Measurements from ENCODE around the gene RALGPS1. TPM values are rescaled to one million over a fixed set of nuclear protein-coding genes. Genes with fewer than 3 reads are reported as not detected.

RALGPS1 gene
- total and polyA plus RNA-seq, 2 of the 8 experiments (the other 6 are each of a cell fraction or from before 2014, with no cell fraction given): 20.0 to 23.5 TPM

- H3K4me2 ChIP-seq (ENCODE audit: insufficient read depth in 1 of 2, low read depth in 2 of 2, low read length in 2 of 2): no peak overlapping the region
- no peaks in the 10 kb centered on the region for H4K20me1 ChIP-seq (replicated peaks in 1 of 2; ENCODE audit: control insufficient read depth in 1 of 2, insufficient read depth in 2 of 2, low read length in 2 of 2)
- DNase-seq (ENCODE audit: low read depth in 1 of 2, low spot score in 2 of 2): no peak
- H3K18ac ChIP-seq (ENCODE audit: extremely low read depth, low read length): no peak overlapping the region
- no peak overlapping the region for H3K4ac ChIP-seq (replicated peaks; ENCODE audit: insufficient read length, low read depth, low read length)
- 93% methylated on average over 11 of the region's 11 CpGs; no CpG with 5 or more reads in 1 of the 2 experiments for WGBS, 2 experiments (ENCODE audit: extremely low coverage in 1 of 2, insufficient coverage in 1 of 2, insufficient read length in 1 of 2, insufficient replicate concordance in 2 of 2, low coverage in 1 of 2, low lambda C conversion rate in 2 of 2, missing lambda C conversion rate in 1 of 2)
- peaks cover 2 to 12% (median 7%) of the 10 kb centered on the region in 4 experiments for H3K4me1 ChIP-seq (replicated peaks in 1 of 4; ENCODE audit: control insufficient read depth in 3 of 4, insufficient read depth in 4 of 4, low read length in 3 of 4)
- H2BK12ac ChIP-seq (ENCODE audit: low read depth, low read length): no peak overlapping the region
- no peaks in the 10 kb centered on the region for H3K23me2 ChIP-seq (ENCODE audit: low read depth, low read length)
- no peak overlapping the region for H2AK5ac ChIP-seq (ENCODE audit: low read depth, low read length)
- ChIA-PET POLR2A (ENCODE audit: partially characterized antibody) (no interaction called here), CTCF (ENCODE audit: partially characterized antibody) (interaction anchor here (0.7 to 6.9 kb wide), 3 partner anchors 9 to 26 kb away, joined by 3 to 87 read pairs (median 3); no protein-coding TSS in a partner anchor)
- no peaks in the 10 kb centered on the region for H3K27me3 ChIP-seq (replicated peaks in 1 of 4; ENCODE audit: control insufficient read depth in 3 of 4, extremely low read depth in 1 of 4, insufficient read depth in 3 of 4, low read length in 3 of 4)
- no peaks in the 10 kb centered on the region for H3K79me1 ChIP-seq (ENCODE audit: low read depth, low read length)
- TF ChIP-seq RNF2 (IDR thresholded peaks at IDR 0.05; ENCODE audit: borderline replicate concordance, low read depth, low read length, missing control alignments, poor library complexity, severe bottlenecking) (no peak), TAF7 (optimal IDR thresholded peaks at IDR 0.05; ENCODE audit: borderline replicate concordance, low read depth, low read length) (no peak)
- H3K4me3 ChIP-seq (ENCODE audit: extremely low read depth in 1 of 4, insufficient read depth in 2 of 4, low read depth in 3 of 4, low read length in 4 of 4): no peak overlapping the region
- H4K8ac ChIP-seq (ENCODE audit: extremely low read depth, insufficient read depth, low read length): no peak overlapping the region
- FAIRE-seq: no peak
- H3K23ac ChIP-seq (ENCODE audit: insufficient read length): no peak overlapping the region
- no peak overlapping the region for H2AFZ ChIP-seq (ENCODE audit: low read length)
- H3K9ac ChIP-seq (replicated peaks in 1 of 4; ENCODE audit: extremely low read depth in 1 of 4, low read depth in 3 of 4, low read length in 3 of 4): no peak overlapping the region
- H2BK15ac ChIP-seq (ENCODE audit: low read length): no peak overlapping the region
- H2BK20ac ChIP-seq (ENCODE audit: low read length): no peak overlapping the region
- H2BK5ac ChIP-seq (ENCODE audit: low read depth, low read length): no peak overlapping the region
- no peaks in the 10 kb centered on the region for H3K9me3 ChIP-seq (ENCODE audit: insufficient read depth in 2 of 2, low read depth in 1 of 2, low read length in 1 of 2)
- H4K91ac ChIP-seq (replicated peaks; ENCODE audit: insufficient read length, low read length): no peak overlapping the region
- no peak overlapping the region for H4K5ac ChIP-seq (ENCODE audit: insufficient read length, low read depth, low read length)
- no peaks in the 10 kb centered on the region for H3K36me3 ChIP-seq (ENCODE audit: control insufficient read depth in 2 of 4, insufficient read depth in 4 of 4, low read length in 3 of 4)
- no peak overlapping the region for H2BK120ac ChIP-seq (replicated peaks; ENCODE audit: low read depth, low read length)
- H3K27ac ChIP-seq (ENCODE audit: low read depth, low read length): no peak overlapping the region
- no peak overlapping the region for H3K56ac ChIP-seq (replicated peaks; ENCODE audit: insufficient read length, low read depth, low read length)
- H3K14ac ChIP-seq (ENCODE audit: insufficient read length): no peak overlapping the region
- no peaks in the 10 kb centered on the region for H3K79me2 ChIP-seq (ENCODE audit: control insufficient read depth in 1 of 2, insufficient read depth in 2 of 2, low read length in 2 of 2)
These were observed 293.3 kb downstream of the RALGPS1 start for GRCh38 chr9:127207734-127208410.

Data from H1 (cell line).